RCC 7860 (cell line): ENCODE measurements around the gene NDUFB5.
A peak's percentile ranks its signal among the peaks of the same experiment; 100 is the strongest.

ENCODE experiments used
- DNase-seq: peaks from one replicate; pipeline ENCODE4 v3.0.0-alpha.2; 2015; ENCODE audit warnings: low spot score
- FAIRE-seq: peaks from 2 replicates; lab custom pipeline; 2012; peaks lifted over from hg19 to GRCh38; lab: Jason Lieb, UNC

NDUFB5 gene

DNA sequence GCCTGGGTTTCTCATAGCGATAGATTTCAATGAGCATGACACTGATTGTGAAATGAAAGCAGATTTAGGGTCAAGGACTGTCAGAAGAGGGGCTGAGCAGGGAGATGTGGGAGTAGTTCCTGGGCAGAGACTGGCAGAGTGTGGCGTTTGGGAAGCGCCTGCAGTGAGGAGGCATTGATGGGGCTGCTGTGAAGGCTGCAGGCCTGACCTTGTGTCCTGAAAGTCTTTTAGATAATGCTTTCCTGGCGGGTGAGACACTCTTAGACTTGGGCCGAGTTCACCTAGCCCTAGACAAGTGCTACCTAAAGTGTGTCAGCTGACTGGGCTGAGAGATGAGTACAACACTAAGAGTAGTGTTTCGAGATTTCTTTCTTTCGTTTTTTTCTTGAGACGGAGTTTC is 68.9 kb downstream of the NDUFB5 start:
- FAIRE-seq (no peak), DNase-seq (no peak)

DNA sequence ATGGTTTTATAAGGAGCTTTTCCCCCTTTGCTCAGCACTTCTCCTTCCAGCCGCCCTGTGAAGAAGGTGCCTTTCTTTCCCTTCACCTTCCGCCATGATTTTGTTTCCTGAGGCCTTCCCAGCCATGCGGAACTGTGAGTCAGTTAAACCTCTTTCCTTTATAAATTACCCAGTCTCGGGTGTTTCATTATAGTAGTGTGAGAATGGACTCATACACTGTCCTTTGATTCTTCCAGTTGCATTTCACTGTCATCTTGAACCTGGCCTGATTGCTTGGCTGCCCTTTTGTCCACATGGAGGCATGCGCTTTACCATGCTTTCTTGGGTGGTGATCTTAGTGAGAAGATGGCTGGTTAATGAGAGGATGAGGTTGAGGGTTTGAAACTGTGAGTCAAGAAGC is 71.5 kb downstream of the NDUFB5 start:
- peak; percentile 85 for FAIRE-seq
- DNase-seq, result peak; percentile 55
